Right atrium auricular region (tissue), 2 donors: ENCODE data around the gene SLC35E4. TPM values are rescaled to one million over a fixed set of nuclear protein-coding genes. Genes with fewer than 3 reads are reported as not detected.
"Not testable (repeated sequence)": the region's sequence is repeated elsewhere in the genome, so short reads cannot be mapped to it uniquely, and the experiment has no call there.

Source experiments
- DNase-seq: peaks from one replicate; pipeline ENCODE4 v3.0.0-alpha.2; 2019; ENCODE audit warnings: low spot score
- H3K27ac ChIP-seq, 2 donors: fragments of 200-600 bp; sonication (generic); 1 replicate in 1 of 2; 2 replicates in 1 of 2; pipeline ENCODE4 v1.5.1; 2016 to 2019
- H3K27me3 ChIP-seq, 2 donors: fragments of 200-600 bp; sonication (generic); one replicate each; pipeline versions ENCODE4 v1.5.1 to v1.6.0; 2017 to 2019
- H3K36me3 ChIP-seq: fragments of 200-600 bp; sonication (generic); one replicate; pipeline ENCODE4 v1.5.1; 2016
- H3K4me1 ChIP-seq, 2 donors: fragments of 200-600 bp; sonication (generic); one replicate each; pipeline versions ENCODE4 v1.5.1 to v1.6.0; 2017 to 2019
- H3K4me3 ChIP-seq, 2 donors: fragments of 200-600 bp; sonication (generic); 1 replicate in 1 of 2; 2 replicates in 1 of 2; pipeline ENCODE4 v1.5.1; 2017 to 2019; ENCODE audit warnings: mild to moderate bottlenecking in 1 of 2, moderate library complexity in 1 of 2
- H3K9me3 ChIP-seq, 2 donors: fragments of 200-600 bp; sonication (generic); one replicate each; pipeline ENCODE4 v1.5.1; 2019
- total RNA-seq, 2 donors: library from RNA; depleted of rRNA; stranded (reverse); fragments of >200 nt; gene quantifications; one replicate each; pipeline ENCODE4 v1.1.0, GENCODE V29; 2016
- TF ChIP-seq, protein P1 (sequence below), 2 donors: fragments of 200-600 bp; sonication (generic); IDR thresholded peaks; one replicate each; pipeline ENCODE4 v1.5.1; 2019; ENCODE audit warnings: antibody characterized with exemption in 2 of 2

The SLC35E4 gene
- total RNA-seq, 2 donors from 2014 or later, result 4.0 to 9.1 TPM

DNA sequence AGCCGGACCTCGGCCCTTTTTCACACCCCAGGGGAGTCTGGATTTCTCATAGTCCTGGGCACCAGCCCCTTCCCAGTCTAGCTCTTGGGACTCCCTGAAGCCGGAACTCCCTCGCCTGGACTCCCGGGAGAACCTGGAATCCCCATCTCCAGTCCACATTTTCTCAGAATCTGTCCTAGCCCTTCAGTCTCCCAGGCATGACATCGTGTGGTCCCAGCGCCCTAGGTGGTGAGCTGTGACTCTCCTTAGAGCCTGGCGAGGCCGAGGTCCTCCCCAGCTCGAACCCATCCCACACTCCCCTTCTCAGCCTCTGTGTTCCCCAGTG, 32.8 kb downstream of the SLC35E4 start:
- no peaks in the 10 kb centered on the region for H3K27me3 ChIP-seq
- H3K4me3 ChIP-seq, result peak overlapping the region; percentile 59 to 90
- H3K9me3 ChIP-seq, result no peaks in the 10 kb centered on the region
- TF ChIP-seq, protein P1, sequence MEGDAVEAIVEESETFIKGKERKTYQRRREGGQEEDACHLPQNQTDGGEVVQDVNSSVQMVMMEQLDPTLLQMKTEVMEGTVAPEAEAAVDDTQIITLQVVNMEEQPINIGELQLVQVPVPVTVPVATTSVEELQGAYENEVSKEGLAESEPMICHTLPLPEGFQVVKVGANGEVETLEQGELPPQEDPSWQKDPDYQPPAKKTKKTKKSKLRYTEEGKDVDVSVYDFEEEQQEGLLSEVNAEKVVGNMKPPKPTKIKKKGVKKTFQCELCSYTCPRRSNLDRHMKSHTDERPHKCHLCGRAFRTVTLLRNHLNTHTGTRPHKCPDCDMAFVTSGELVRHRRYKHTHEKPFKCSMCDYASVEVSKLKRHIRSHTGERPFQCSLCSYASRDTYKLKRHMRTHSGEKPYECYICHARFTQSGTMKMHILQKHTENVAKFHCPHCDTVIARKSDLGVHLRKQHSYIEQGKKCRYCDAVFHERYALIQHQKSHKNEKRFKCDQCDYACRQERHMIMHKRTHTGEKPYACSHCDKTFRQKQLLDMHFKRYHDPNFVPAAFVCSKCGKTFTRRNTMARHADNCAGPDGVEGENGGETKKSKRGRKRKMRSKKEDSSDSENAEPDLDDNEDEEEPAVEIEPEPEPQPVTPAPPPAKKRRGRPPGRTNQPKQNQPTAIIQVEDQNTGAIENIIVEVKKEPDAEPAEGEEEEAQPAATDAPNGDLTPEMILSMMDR (IDR thresholded peaks at IDR 0.05), result no peak
- peaks cover 0 to 15% of the 10 kb centered on the region in 2 donors for H3K4me1 ChIP-seq
- DNase-seq, result no peak
- H3K36me3 ChIP-seq, result peaks cover 3% of the 10 kb centered on the region
- peak overlapping the region in 1 of 2 donors; percentile 70 for H3K27ac ChIP-seq

DNA sequence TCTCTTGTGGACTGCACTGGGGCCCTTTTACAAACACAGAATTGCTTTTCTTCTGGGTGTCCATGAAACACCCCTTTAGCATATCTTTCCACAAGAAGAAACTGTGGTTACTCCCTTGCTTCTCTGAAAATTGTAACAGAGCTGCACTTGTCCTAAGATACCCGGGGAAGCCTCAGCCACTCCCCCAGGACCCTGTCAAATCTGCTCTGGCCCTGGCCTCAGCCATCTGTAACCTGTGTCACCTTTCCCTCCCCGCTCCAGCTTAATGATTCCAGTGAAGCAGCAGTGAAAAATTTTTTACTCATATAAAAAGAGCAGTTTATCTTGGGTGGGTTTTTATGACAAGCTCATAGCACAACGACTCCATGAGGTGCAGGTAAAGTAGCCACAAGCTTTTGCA, 35.5 kb downstream of the SLC35E4 start:
- H3K27ac ChIP-seq, result no peak overlapping the region
- TF ChIP-seq, protein P1 (IDR thresholded peaks at IDR 0.05), result no peak
- H3K4me3 ChIP-seq, result no peak overlapping the region
- no peaks in the 10 kb centered on the region for H3K27me3 ChIP-seq
- no peaks in the 10 kb centered on the region for H3K9me3 ChIP-seq
- peaks cover 0 to 15% of the 10 kb centered on the region in 2 donors for H3K4me1 ChIP-seq
- no peaks in the 10 kb centered on the region for H3K36me3 ChIP-seq
- no peak for DNase-seq

DNA sequence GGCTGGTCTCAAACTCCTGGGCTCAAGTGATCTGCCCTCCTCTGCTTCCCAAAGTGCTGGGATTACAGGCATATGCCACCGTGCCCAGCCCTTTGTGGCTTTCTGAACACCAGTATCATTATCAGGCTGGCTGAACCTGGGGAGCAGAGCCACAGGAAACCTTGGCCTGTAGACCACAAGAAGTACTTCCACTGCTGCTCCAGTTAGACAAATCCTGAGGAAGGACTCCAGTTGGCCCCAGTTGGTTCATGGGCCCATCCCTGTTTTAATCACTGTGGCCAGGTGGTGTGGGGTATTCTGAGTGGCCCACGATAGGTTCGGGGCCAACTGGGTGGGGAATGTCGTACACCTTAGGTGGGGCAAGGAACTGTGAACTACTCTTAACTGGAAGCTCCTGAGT, 37.6 kb downstream of the SLC35E4 start:
- Histone ChIP-seq H3K4me3 (no peak overlapping the region), H3K9me3 (no peaks in the 10 kb centered on the region), H3K36me3 (no peaks in the 10 kb centered on the region), H3K27me3 (no peaks in the 10 kb centered on the region), H3K4me1 (peaks cover 0 to 4% of the 10 kb centered on the region in 2 donors), H3K27ac (no peak overlapping the region)
- TF ChIP-seq, protein P1 (IDR thresholded peaks at IDR 0.05), result no peak
- no peak for DNase-seq

DNA sequence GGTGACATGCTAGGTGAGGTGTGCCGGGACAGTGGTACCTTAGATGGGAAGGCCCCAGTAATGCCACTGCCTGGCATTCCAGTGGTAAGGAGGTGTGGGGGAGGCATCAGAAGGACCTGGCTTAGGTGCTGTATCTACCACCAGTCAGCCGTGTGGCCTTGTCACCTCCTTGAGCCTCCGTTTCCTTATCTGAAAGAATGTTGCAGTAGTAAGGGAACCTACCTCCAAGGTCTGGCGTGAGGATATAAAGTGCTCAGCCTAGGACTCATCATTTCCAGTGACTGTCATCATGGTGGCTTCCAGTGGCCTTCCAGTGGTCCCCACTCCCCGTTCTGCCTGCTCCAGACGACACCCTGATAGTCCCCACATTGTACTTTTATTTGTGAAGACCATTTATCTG, 38.9 kb downstream of the SLC35E4 start:
- Histone ChIP-seq H3K4me3 (no peak overlapping the region), H3K27ac (no peak overlapping the region), H3K36me3 (no peaks in the 10 kb centered on the region), H3K9me3 (no peaks in the 10 kb centered on the region), H3K4me1 (no peaks in the 10 kb centered on the region), H3K27me3 (no peaks in the 10 kb centered on the region)
- TF ChIP-seq, protein P1 (IDR thresholded peaks at IDR 0.05), result no peak
- DNase-seq, result no peak

DNA sequence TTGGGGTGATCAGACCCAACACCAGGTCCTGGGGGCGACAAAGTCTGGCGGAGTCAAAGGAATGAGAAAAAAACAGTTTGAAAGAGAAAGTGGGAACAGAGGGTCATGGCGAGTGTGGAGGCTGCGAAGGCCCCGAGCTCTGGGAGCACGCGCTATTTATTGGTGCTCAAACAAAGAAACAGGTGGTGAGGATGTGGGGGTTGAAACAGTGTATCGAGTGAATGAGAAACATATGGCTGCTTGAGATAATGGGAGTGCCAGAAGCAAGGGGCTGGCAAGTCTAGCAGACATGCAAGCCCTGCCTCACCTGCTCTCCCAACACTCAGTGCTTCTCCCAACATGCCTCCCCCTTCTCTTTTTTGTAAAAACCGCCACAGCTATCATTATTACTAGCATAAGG, 39.9 kb downstream of the SLC35E4 start:
- no peak overlapping the region for H3K4me3 ChIP-seq
- H3K27ac ChIP-seq, result no peak overlapping the region
- H3K27me3 ChIP-seq, result no peaks in the 10 kb centered on the region
- DNase-seq, result no peak
- no peaks in the 10 kb centered on the region for H3K36me3 ChIP-seq
- H3K9me3 ChIP-seq, result no peaks in the 10 kb centered on the region
- TF ChIP-seq, protein P1 (IDR thresholded peaks at IDR 0.05), result no peak
- H3K4me1 ChIP-seq, result no peaks in the 10 kb centered on the region

DNA sequence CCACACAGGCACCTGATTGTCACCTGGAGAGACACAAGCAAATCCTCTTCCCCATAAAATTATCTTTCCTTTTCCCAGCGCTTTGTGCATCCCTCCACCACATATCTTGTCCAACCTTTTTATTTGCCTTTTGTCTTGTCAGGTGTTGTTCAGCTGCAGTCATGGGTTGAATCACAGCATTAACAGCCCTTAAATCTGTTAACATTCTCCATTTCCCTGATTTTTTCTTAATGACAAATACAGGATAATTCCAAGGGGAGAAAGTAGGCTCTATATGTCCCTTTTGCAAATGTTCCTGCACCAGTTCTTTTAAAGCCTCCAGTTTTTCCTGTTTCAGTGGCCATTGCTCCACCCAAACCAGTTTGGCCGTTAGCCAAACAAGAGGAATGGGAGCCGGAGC, 41.0 kb downstream of the SLC35E4 start:
- H3K9me3 ChIP-seq, result not testable (repeated sequence)

DNA sequence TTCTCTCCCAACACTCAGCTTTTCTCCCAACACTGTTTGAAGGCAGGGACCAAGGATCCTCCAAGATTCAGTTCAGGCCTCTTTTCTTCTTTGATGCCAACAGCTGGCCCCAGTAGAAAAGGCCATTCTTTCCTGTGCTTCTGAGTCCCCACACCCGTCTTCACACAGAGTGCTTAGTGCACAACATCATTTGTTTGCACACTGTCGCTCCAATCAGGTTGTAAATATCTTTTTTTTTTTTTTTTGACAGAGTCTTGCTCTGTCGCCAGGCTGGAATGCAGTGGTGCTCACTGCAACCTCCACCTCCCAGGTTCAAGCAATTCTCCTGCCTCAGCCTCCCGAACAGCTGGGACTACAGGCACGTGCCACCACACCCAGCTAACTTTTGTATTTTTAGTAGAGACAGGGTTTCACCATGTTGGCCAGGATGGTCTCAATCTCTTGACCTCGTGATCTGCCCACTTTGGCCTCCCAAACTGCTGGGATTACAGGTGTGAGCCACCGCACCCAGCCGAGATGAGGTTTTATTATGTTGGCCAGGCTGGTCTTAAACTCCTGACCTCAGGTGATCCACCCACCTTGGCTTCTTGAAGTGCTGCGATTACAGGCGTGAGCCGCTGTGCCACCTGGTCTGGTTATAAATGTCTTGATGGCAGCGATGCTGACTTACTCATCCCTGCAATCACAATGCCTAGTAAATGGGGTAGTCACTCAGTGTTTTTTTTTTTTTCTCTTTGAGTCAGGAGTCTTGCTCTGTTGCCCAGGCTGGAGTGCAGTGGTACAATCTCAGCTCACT, 44.5 kb downstream of the SLC35E4 start:
- not testable (repeated sequence) for H3K4me1 ChIP-seq, H3K36me3 ChIP-seq, H3K9me3 ChIP-seq, H3K27me3 ChIP-seq, H3K27ac ChIP-seq, DNase-seq, H3K4me3 ChIP-seq

More for the DNA sequence above, 41.0 kb downstream of the SLC35E4 start:
- H3K4me3 ChIP-seq, DNase-seq, H3K27me3 ChIP-seq, H3K4me1 ChIP-seq, H3K36me3 ChIP-seq, H3K27ac ChIP-seq: not testable (repeated sequence)
